Amygdala (tissue), 56 donors: Measurements from ENCODE around the gene ZSCAN4.
A peak's percentile ranks its signal among the peaks of the same experiment; 100 is the strongest.

Experiments used
- DNase-seq, 56 donors: peaks; one replicate each; lab custom pipeline; 2025; lab: John Stamatoyannopoulos, UW

Gene ZSCAN4, protein sequence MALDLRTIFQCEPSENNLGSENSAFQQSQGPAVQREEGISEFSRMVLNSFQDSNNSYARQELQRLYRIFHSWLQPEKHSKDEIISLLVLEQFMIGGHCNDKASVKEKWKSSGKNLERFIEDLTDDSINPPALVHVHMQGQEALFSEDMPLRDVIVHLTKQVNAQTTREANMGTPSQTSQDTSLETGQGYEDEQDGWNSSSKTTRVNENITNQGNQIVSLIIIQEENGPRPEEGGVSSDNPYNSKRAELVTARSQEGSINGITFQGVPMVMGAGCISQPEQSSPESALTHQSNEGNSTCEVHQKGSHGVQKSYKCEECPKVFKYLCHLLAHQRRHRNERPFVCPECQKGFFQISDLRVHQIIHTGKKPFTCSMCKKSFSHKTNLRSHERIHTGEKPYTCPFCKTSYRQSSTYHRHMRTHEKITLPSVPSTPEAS

DNA sequence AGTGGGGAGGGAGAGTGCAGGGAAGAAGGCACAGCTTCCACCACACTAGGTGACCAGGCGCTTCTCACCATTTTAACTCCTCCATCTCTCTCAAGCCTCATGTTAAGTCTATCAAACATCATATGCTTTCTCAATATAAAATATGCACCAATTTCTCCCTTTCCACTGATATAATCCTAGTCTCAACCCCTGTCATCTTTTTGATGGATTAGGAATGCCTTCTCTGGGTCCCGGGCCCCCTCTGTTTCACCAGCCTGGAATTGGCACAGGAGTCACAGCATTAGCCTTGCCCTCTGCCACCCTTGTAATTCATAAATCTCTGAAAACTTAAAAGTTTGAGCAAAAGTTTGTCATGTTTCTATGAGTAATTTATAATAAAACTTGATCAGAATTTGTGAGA lies at the start of gene ZSCAN4:
ZSCAN4 (plus strand) TSS at position 301 of the 400 bp plus-strand sequence. CDS start 7,211 bp downstream, outside the sequence.
- DNase-seq, result no peak

- no peak for DNase-seq
These were observed 47.9 kb upstream of the ZSCAN4 start for GRCh38 chr19:57620673-57621348.

GRCh38 chr19:57623091-57623490 lies 45.6 kb upstream of the ZSCAN4 start:
- DNase-seq, result no peak

DNA sequence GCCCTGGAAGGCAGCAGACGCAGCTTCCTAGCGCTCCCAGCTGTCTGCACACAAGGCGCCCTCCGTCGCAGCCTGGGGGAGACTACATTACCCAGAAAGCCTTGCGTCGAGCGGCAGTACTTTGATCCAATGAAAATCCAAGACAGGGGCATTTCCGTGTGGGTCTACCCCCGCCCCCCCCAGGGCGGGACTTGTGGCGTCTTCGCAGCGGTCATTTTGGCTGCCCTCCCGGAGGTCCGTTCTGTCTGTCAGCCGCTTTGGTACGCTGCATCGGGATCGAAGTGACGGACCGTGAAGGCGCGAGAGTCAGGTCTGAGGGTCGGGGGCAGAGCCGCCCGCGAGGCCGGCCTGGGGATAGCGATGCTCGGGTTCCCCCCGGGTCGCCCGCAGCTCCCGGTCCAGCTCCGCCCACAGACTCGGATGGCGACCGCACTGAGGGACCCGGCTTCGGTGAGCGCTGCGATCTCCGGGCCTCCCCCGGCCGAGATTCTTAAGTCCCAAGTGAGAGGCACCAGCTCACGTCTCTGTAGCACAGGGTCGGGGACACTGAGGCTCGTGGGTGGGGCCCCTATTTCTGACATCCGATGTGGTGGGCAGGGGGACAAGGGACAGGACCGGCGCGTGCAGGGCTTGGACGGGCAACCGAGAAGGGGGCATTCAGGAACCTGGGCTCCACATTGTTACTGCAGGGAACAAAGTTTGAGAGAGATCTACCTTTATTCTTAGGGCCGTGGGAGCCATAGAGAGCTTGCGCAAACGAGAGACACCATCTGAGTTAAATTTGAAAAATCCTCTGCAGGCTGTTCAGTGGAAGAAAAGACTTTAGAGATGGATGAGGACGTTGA lies 35.5 kb upstream of the ZSCAN4 start, which contains the start of gene ZNF211:
ZNF211 (plus strand) TSS at position 182 of the 845 bp plus-strand sequence; CDS start at position 361, 179 bp downstream.
- peak; percentile 47 to 96 (median 86) for DNase-seq

DNA sequence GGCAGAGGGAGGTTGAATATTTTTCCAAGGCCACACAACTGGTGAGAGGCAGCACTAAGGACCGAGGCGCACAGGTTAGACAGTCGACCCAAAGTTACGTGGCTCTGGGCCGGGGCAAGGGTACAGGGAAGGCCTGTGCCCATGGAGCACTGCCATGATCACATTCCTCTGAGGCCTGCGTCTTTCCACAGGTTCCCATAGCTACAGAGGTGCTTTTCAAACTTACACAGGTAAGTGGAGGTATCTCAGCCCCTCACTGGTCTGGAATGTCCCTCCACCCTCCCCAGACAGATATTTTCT lies 35.0 kb upstream of the ZSCAN4 start:
- no peak for DNase-seq

- no peak for DNase-seq
These were observed 31.4 kb upstream of the ZSCAN4 start for GRCh38 chr19:57637379-57637778.

DNA sequence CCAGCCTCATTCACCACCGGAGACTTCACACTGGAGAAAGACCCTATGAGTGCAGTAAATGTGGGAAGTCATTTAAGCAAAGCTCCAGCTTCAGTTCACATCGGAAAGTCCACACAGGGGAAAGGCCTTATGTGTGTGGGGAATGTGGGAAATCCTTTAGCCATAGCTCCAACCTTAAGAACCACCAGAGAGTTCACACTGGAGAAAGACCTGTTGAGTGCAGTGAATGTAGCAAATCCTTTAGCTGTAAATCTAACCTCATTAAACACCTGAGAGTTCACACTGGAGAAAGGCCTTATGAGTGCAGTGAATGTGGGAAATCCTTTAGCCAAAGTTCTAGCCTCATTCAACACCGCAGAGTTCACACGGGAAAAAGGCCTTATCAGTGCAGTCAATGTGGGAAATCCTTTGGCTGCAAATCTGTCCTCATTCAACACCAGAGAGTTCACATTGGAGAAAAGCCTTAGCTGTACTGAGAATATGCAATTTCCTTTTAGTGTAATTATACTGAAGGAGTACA lies 27.0 kb upstream of the ZSCAN4 start:
- no peak for DNase-seq

GRCh38 chr19:57642396-57643046 lies 26.2 kb upstream of the ZSCAN4 start:
- no peak for DNase-seq

GRCh38 chr19:57643734-57644133 lies 25.0 kb upstream of the ZSCAN4 start:
- DNase-seq, result no peak

DNA sequence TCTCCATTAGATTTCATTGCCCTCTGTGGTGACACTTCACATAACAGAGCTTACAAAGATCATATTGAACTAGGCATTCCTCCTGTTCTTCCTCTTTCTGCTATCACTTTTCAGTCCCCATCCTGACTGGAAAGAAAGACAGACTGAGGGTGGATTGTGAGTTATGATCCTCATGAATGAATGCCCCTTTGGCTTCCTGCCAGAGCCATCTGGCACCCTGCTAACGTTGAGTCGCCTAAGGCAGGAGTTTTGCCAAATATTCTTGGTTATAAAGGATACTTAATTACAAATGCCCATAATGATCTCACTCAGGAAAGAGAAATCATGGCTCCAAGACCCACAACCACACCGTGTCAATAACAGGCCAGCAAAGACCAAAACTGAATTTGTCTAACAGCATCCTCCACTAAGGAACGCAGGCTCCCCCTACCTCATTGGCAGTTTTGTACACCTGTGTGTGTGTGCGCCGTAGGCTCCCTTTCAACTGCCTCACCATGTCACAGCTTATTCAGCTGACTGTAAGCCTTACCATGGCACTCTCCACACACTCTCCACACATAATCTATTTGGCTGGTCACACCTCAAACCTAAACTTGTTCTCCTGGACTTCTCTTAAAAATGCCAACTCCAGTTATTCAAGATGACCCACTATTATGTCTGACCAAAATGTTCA lies 20.3 kb upstream of the ZSCAN4 start:
- DNase-seq, result peak in 16 of 56 donors; percentile 1 to 36 (median 3)

DNA sequence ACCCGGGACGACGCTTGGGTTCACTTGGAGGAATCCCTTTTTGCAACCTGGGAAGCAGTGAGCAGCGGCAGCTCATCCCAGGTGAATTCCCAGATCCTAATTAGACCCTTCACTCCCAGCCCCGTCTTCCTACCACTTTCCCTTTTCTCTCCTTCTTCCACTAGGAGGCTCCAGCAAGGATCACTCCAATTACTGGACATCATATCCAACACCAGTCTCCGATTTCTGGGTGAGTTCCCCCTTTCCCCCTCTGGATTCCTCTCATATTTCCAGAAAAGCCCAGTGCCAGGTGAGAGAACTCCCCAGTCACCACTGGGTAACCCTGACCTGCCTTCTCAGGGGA lies 17.1 kb upstream of the ZSCAN4 start:
- DNase-seq, result no peak

GRCh38 chr19:57653689-57654088 lies 15.0 kb upstream of the ZSCAN4 start:
- DNase-seq, result no peak

DNA sequence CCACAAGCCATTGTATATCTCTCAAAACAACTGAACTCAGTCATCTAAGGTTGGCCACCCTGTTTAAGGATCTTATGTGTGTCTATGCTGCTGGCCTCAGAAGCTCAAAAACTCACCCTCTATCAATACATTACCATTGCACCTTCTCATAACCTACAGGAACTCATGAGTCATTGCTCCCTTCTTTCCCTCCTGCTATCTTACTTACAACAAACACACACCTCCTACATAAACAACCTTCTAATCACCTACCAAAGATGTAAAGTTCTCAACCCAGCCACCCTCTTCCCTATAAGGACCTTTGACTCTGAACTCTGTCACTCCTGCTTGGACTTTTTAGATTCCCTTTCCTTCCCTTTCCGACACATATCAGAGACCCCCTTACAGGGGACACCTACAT lies 13.3 kb upstream of the ZSCAN4 start:
- no peak for DNase-seq

- DNase-seq, result no peak
These were observed 12.4 kb upstream of the ZSCAN4 start for GRCh38 chr19:57656346-57656745.

- DNase-seq, result peak in 49 of 56 donors; percentile 0 to 63 (median 27)
These were observed 4.2 kb upstream of the ZSCAN4 start for GRCh38 chr19:57664269-57665127.

- no peak for DNase-seq
These were observed 3.4 kb upstream of the ZSCAN4 start for GRCh38 chr19:57665261-57665806.

GRCh38 chr19:57667228-57667627 lies 1.5 kb upstream of the ZSCAN4 start:
- DNase-seq, result no peak

DNA sequence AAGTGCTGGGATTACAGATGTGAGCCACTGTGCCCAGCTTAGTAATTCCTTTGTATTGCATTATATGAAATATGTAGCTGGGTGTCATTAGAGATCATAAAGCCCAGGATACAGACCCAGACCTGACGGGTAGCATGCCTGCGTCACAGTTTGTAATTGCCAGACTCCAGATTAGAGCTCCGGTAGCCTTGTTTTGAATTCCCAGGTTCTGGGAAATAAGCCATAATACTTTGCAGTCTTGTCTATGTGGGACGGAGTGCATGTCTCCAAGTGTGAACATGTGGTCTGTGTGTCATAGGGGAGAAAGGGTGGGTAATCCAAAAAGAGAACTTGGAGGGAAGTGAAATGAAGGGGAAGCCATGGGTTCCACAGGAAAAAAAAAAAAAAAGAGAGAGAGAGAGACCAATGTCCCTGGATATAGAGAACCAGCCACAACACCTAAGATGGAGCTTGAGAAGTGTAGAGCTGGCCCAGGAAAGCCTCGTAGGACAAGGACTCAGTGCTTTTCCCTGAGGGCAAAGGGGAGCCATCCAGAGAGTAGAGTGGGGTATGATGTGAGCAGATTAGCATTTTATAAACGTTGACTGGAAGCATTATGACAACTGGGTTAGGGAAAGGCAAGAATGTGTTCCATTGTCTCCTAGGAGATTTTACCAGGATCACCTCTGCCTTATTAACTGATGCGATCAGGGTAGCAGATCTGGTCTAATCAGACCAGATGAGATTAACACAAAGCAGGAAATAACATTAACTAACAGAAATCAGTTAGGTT lies 2.6 kb downstream of the ZSCAN4 start:
- DNase-seq, result no peak
